Keratinocyte (primary cell): ENCODE measurements around the gene EHMT1. TPM values are rescaled to one million over a fixed set of nuclear protein-coding genes. Genes with fewer than 3 reads are reported as not detected.

ENCODE experiments used
- DNase-seq: peaks from one replicate; pipeline ENCODE4 v3.0.0-alpha.2; 2011; ENCODE audit warnings: low read depth, missing footprints, low spot score
- FAIRE-seq: peaks from 2 replicates; lab custom pipeline; 2011; peaks lifted over from hg19 to GRCh38; lab: Jason Lieb, UNC
- H2AFZ ChIP-seq: 2 replicates; pipeline ENCODE4 v1.6.0; 2012; ENCODE audit warnings: low read length, control low read depth, inconsistent platforms; ENCODE audit not compliant: control insufficient read depth
- H3K27ac ChIP-seq: 2 replicates; pipeline ENCODE4 v1.5.1; 2011; ENCODE audit warnings: low read length; ENCODE audit not compliant: control insufficient read depth, insufficient read depth
- H3K27me3 ChIP-seq: 3 replicates; pipeline ENCODE4 v1.6.0; 2011; ENCODE audit warnings: low read length; ENCODE audit not compliant: control insufficient read depth, insufficient read depth; ENCODE audit errors: extremely low read depth
- H3K36me3 ChIP-seq, 2 experiments: 2 replicates in 1 of 2; 3 replicates in 1 of 2; pipeline ENCODE4 v1.5.1; 2011; ENCODE audit warnings: low read length in 2 of 2, mild to moderate bottlenecking in 1 of 2; ENCODE audit not compliant: control insufficient read depth in 2 of 2, insufficient read depth in 2 of 2; ENCODE audit errors: extremely low read depth in 1 of 2
- H3K4me1 ChIP-seq: 3 replicates; pipeline ENCODE4 v1.5.1; 2011; ENCODE audit warnings: low read length; ENCODE audit not compliant: control insufficient read depth, insufficient read depth; ENCODE audit errors: extremely low read depth
- H3K4me2 ChIP-seq: 3 replicates; pipeline ENCODE4 v1.6.0; 2011; ENCODE audit warnings: low read depth, low read length; ENCODE audit not compliant: control insufficient read depth, insufficient read depth; ENCODE audit errors: extremely low read depth
- H3K4me3 ChIP-seq, 3 experiments: fragments of 200-600 bp in 1 of 3; sonication (generic) in 1 of 3; 2 replicates in 2 of 3; 3 replicates in 1 of 3; pipeline ENCODE4 v1.5.1; 2011 to 2016; ENCODE audit warnings: low read length in 3 of 3, mild to moderate bottlenecking in 3 of 3, control low read depth in 2 of 3, inconsistent platforms in 1 of 3, low read depth in 1 of 3, mixed read lengths in 1 of 3, mixed run types in 1 of 3, moderate library complexity in 1 of 3; ENCODE audit not compliant: control insufficient read depth in 2 of 3, insufficient read depth in 2 of 3; ENCODE audit errors: extremely low read depth in 1 of 3
- H3K79me2 ChIP-seq: 2 replicates; pipeline ENCODE4 v1.6.0; 2012; ENCODE audit warnings: low read length; ENCODE audit not compliant: control insufficient read depth, insufficient read depth
- H3K9ac ChIP-seq: 3 replicates; pipeline ENCODE4 v1.6.0; 2011; ENCODE audit warnings: low read length; ENCODE audit not compliant: control insufficient read depth, insufficient read depth; ENCODE audit errors: extremely low read depth
- H3K9me1 ChIP-seq: 3 replicates; pipeline ENCODE4 v1.6.0; 2011; ENCODE audit warnings: low read length; ENCODE audit not compliant: control insufficient read depth, insufficient read depth; ENCODE audit errors: extremely low read depth
- H3K9me3 ChIP-seq: 2 replicates; pipeline ENCODE4 v1.5.1; 2012; ENCODE audit warnings: low read depth, low read length; ENCODE audit not compliant: control insufficient read depth
- H4K20me1 ChIP-seq: 3 replicates; pipeline ENCODE4 v1.6.0; 2011; ENCODE audit warnings: low read length; ENCODE audit not compliant: control insufficient read depth, insufficient read depth; ENCODE audit errors: extremely low read depth
- CTCF ChIP-seq, 3 experiments: IDR thresholded peaks in 1 of 3; conservative IDR thresholded peaks in 1 of 3; optimal IDR thresholded peaks in 1 of 3; 2 replicates in 2 of 3; 3 replicates in 1 of 3; pipeline versions ENCODE3 to v1.5.1; 2011; ENCODE audit warnings: low read length in 3 of 3, mild to moderate bottlenecking in 3 of 3, moderate library complexity in 2 of 3, control low read depth in 1 of 3, inconsistent platforms in 1 of 3; ENCODE audit not compliant: insufficient read depth in 2 of 3; ENCODE audit errors: extremely low read depth in 1 of 3
- EZH2 ChIP-seq: IDR thresholded peaks from one replicate; pipeline ENCODE4 v1.6.1; 2012; ENCODE audit warnings: inconsistent platforms, mild to moderate bottlenecking, low read length, moderate library complexity
- dilution Hi-C: fragments of 300-500 bp; cut with MboI; formaldehyde crosslinking; loops from one replicate; pipeline ENCODE4 v1.7.0; 2020; ENCODE audit warnings: low sequenced_read_pairs; ENCODE audit not compliant: extremely low pct_ligation_motif_present
- polyA plus RNA-seq, 5 experiments: library from polyadenylated mRNA; depleted of rRNA in 3 of 5; stranded (reverse) in 3 of 5; stranded (forward) in 1 of 5; unstranded in 1 of 5; fragments of >200 nt; gene quantifications; 1 replicate in 1 of 5; 2 replicates in 3 of 5; 3 replicates in 1 of 5; pipeline versions ENCODE4 v1.2.1 to v1.2.3, GENCODE V29; 2011 to 2012; ENCODE audit warnings: missing spikeins in 2 of 5, low read depth in 1 of 5, low replicate concordance in 1 of 5

Gene EHMT1
- polyA plus RNA-seq, 1 donor (not counting 4 experiments of a cell fraction or from before 2014, with no cell fraction given) = 25.9 TPM

DNA sequence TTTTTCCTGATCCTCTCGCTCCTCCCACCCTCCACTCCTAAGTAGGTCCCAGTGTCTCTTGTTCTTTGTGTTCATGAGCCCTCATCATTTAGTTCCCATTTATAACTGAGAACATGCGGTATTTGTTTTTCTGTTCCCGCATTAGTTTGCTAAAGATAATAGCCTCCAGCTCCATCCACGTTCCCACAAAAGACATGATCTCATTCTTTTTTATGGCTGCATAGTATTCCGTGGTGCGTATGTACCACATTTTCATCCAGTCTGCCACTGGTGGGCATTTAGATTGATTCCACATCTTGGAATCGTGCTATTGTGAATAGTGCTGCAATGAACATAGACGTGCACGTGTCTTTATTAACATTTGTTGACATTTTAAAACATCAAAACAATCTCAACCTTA lies 224.6 kb downstream of the EHMT1 start:
- dilution Hi-C loops = no loop called here
- Histone ChIP-seq H3K4me2 (no peak overlapping the region), H3K9ac (no peak overlapping the region), H3K27ac (no peak overlapping the region), H3K27me3 (no peaks in the 10 kb centered on the region), H3K9me3 (no peaks in the 10 kb centered on the region), H4K20me1 (no peaks in the 10 kb centered on the region), H3K36me3 (no peaks in the 10 kb centered on the region), H3K4me1 (no peaks in the 10 kb centered on the region), H3K4me3 (no peak overlapping the region), H2AFZ (no peak overlapping the region), H3K79me2 (no peaks in the 10 kb centered on the region), H3K9me1 (no peaks in the 10 kb centered on the region)
- no peak for DNase-seq
- FAIRE-seq = no peak
- TF ChIP-seq CTCF (optimal IDR thresholded peaks at IDR 0.05 in 1 of 3, IDR thresholded peaks at IDR 0.05 in 1 of 3, conservative IDR thresholded peaks at IDR 0.05 in 1 of 3; ENCODE audit: extremely low read depth in 1 of 3, insufficient read depth in 2 of 3, low read length in 3 of 3) (no peak), EZH2 (no peak)

- Histone ChIP-seq H3K79me2 (no peaks in the 10 kb centered on the region), H3K9me1 (no peaks in the 10 kb centered on the region), H3K9me3 (no peaks in the 10 kb centered on the region), H4K20me1 (no peaks in the 10 kb centered on the region), H3K27ac (no peak overlapping the region), H3K27me3 (no peaks in the 10 kb centered on the region), H3K4me2 (no peak overlapping the region), H3K4me1 (no peaks in the 10 kb centered on the region), H3K36me3 (no peaks in the 10 kb centered on the region), H3K9ac (no peak overlapping the region), H3K4me3 (no peak overlapping the region), H2AFZ (no peak overlapping the region)
- FAIRE-seq = no peak
- TF ChIP-seq CTCF (optimal IDR thresholded peaks at IDR 0.05 in 1 of 3, IDR thresholded peaks at IDR 0.05 in 1 of 3, conservative IDR thresholded peaks at IDR 0.05 in 1 of 3; ENCODE audit: extremely low read depth in 1 of 3, insufficient read depth in 2 of 3, low read length in 3 of 3) (no peak), EZH2 (no peak)
- no peak for DNase-seq
- dilution Hi-C loops = no loop called here
These were observed 232.9 kb downstream of the EHMT1 start for GRCh38 chr9:137851516-137852267.
